GM18507 (cell line): ENCODE data around the gene FRS3.
"Not testable (repeated sequence)": the region's sequence is repeated elsewhere in the genome, so short reads cannot be mapped to it uniquely, and the experiment has no call there.

ENCODE experiments used
- DNase-seq: peaks from one replicate; pipeline ENCODE4 v3.0.0; 2011; ENCODE audit warnings: low read depth; ENCODE audit not compliant: insufficient read length; ENCODE audit errors: extremely low spot score
- FAIRE-seq: peaks from 2 replicates; lab custom pipeline; 2011; peaks lifted over from hg19 to GRCh38; lab: Jason Lieb, UNC

Gene FRS3

DNA sequence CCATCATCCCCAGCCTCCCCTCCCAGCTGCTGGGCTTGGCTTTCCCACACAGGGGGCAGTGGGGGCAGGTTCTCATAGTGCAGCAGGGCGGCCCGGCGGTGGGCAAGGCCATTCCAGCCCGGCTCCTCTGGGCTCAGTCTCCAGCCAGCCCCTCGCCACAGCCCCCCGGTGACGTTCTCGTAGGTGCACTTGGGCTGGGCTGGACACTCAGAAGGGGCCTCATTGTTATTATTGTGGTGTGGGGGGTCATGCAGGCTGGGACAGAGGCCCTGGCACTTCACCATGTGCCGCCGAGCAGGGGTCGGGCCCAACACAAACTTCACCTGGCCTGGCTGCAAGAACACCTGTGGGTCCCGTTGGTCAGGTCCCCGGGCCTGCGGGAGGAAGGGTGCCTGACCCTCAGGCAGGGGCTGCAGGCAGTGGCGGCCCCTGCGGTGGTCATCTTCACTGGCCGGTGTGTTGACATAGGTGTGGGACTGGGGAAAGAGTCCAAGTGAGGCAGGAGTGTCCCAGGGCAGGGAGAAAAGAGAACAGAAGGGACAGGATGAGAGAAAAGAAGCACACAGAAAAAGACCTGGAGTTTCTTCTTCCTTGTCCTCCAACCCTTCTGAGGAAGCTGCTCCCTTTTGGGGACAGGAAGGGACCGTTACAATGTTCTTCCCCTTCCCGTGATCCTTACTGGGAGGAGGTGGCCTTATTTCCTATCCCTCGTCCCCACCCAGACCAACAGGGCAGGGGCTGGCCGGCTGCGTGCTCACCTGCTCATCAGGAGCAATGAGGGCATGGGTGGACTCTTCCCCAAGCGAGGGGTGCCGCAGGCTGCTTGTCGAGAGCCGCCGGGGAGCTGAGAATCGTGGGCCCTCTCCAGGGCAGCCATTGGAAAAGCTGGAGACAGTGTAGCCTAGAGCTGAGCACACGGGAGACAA is 8.4 kb downstream of the FRS3 start:
- no peak for DNase-seq
- no peak for FAIRE-seq

DNA sequence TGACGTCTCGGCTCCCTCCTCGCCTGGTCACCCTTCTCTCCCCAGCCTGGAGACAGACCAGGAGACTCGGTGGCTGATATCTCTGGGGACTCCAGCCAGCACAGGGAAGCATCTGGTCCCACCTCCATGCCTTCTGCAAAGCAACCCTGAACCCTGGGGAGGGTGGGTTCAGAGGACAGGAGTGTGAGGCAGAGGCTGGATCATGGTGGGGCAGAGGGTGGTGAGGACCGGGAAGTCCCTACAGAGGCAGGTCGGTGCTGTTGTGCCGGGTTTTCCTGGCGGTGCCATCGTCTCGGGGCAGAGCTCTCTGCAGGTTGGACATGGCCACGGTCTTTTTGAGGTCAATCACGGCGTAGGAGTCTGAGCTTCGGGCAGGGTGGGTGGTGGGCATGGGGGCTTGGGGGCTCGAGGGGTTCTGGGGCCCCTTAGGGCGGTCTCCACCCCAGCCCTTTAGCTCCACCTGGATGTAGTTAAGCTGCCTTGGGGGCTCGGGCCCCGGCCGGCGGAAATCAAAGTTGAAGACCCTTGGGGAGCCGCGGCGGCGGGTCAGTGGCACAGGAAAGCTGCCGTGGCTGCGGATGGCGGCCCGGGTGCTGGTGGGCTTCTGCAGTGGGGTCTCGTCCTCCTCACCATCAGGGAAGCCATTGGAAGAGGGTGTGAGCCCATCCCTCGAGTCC is 9.2 kb downstream of the FRS3 start:
- FAIRE-seq, result no peak
- DNase-seq, result no peak

DNA sequence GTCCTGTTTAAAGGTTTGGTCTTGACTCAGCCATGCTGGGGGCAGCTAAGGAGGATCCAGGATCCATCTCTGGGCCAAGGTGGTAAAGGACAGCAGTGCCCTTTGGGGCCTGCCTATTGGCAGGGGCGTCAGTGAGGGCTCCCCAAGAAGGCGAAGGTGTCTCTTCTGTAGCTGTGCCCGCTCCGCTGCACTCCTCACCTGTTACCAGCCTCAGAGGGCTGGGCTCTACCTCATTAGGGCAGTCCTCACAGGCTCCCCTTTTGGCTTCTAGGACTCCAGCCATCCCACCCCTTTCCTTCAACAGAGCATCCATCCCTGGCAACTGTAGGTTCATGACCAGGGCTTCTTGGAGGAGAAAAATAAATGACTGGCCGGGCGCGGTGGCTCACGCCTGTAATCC is 10.3 kb downstream of the FRS3 start:
- FAIRE-seq (no peak), DNase-seq (no peak)

DNA sequence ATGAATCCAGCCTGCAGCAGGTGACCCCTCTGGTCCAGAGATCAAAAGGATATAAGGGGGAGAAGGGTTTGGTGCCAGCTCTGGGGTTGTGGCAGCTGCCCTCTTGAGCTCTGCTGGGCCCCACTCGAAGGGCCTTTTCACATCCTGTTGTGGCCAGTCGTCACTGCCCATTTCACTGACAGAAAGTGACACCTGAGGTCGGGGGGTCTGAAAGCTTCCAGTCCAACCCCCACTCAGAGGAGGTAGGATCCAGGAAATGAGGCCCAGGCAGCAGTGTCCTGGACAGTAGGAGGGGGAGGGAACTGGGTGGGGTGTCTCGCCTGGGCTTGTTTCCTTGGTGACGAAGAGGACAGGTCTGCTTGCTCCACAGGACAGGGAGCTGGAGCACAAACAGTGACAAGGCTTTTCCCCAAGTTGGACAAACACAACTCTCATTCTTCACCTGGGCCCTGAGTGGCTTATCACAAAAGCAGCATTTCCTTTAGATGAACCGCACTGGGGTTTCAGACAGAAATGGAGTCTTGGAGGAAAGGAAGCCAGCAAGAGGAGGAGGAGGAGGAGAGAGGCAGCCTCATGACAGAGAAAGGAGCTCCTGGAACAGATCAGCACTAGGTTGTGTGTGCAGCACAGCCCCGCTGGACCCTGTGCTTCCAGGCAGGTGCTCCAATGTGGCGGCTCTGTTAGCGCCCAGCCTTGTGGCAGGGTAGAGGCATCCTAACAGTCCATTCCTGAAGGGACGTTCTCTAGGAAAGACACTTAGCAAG is 11.0 kb downstream of the FRS3 start:
- no peak for DNase-seq
- FAIRE-seq, result no peak

DNA sequence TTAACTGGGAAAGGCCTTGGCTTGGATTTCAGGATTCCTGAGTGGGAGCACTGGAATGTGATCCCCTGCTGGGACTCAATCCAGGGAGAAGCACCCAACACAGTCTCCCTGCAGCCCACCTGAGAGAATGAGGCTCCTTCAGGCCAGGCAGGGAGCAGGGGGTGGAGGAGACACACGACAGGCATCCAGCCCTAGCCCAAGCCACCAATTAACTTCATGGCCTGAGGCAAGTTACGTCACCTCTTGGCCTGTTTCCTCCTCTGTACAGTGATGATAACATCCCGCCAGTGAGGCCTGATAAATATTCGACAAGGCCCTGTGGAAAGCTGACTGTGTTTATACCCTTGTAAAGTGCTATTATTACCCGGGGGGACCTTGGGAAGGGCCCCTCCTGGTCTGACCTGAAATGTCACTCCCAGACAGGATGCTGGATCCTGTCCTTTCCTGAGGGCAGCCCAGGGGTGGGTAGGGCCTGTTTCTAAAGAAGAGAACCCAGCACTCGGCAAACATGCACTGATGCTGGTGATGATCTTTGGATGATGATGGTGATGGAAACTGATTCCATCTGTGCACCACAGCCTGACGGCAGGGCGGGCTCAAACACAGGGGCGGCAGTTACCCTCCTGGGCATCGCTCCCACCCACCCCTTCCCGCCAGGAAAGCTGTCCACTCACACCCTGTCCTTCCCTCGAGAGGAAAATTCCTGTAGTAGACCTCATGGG is 12.4 kb downstream of the FRS3 start:
- FAIRE-seq (no peak), DNase-seq (no peak)

DNA sequence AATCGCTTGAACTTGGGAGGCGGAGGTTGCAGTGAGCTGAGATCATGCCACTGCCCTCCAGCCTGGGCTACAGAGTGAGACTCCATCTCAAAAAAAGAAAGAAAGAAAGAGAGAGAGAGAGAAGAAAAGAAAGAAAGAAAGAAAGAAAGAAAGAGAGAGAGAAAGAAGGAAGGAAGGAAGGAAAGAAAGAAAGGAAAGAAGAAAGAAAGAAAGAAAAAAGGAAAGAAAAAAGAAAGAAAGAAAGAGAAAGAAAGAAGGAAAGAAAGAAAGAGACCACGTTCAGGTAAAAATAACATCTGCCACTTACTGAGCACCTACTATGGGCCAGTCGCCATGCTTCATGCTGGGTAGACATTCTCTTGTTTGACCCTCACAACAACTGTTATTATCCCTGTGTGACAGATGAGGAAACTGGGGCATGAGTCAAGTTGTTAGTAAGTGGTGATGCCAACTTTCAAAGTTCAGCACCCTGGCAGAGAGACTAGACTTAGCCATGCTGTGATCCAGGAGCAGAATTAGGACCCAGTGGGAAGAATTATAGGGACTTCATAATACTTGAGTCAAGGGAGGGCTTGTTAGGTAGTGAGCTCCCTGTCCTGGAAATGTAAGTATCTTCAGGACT is 13.5 kb downstream of the FRS3 start:
- not testable (repeated sequence) for DNase-seq, FAIRE-seq

DNA sequence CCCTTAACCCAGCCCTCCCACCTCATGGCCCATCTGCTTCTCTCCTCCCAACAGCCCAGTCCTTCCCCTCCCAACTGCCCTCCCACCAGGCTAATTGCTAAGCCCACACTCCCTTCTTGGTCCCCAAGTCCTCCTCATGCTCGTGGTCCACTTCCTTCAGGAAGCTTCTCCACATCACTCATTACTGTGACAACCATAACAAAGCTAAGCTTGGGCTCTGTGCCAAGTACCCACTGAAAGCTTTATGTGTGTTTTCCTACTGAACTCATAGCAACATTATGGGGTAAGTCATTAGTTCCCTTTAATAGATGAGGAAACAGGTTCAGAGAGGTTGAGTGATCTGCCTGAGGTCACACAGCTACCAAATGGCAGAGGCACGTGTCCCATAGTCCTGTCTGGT is 16.2 kb downstream of the FRS3 start:
- DNase-seq, result no peak
- FAIRE-seq, result no peak

DNA sequence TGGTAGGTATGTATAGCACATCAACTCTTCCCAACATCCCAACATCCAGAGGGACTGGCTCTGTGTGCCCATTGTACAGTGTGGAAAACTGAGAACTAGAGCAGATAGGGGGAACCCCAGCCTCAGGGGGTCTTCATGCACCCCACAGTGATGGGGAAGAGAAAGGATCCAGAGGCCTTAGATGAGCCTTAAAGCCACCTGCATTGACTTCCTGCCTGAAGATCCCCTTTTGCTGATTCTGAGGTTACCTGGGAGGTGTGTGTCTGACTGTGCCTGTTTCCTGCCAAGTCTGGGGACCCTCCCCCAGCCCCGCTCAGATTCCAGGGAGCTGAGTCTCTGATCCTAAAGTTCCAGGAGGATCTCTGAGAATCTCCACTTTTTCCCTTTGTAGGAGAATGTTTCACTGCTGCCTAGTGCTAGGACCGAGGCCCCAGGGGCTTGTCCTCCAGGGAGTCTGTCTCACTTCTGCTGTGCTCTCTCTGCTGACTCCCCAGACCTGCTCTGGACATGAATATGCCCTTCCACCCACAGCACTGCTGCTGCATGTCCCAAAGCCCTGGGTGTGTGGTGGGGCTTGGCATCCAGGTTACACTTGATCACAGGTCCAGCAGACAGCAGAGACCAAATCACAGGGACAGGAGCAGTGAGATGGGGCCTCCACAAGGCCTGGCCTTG is 19.7 kb downstream of the FRS3 start:
- DNase-seq (no peak), FAIRE-seq (no peak)

DNA sequence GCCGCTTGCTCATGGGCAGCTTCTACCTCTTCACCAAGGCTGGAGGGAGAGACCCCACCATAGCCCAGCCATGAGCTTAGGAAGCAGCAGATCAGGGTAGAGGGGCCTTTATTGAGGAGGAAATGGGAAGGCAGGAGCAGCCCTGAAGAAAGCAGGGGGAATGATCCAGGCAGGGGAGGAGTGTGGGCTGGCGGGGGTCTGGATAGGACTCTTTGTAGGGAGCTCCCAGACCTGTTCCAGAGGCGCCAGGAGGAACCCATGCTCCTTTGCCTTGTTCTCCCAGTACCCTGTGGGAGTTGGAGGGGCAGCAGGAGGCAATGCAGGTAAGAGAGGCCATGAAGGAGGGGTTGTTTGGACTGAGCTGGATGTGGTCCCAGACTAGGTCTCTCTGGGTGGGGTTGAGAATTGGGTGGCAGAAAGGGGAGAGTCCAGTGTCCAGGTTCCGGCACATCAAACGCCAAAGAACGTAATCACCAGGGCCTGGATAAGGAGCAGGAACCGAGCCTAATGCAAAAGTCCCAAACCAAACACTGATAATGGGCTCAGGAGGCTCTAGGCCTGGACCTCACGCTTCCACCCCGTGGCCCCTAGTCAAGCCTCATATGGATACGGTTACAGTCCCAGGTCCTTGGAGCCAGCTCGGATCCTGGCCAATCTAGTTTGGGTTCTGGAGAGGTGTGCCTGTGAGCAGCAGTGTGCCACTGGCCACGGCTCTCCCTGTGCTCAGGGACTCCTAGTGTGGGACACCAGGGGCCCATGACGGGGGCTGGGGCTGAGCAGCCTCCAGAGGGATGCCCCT is 20.4 kb downstream of the FRS3 start:
- FAIRE-seq (no peak), DNase-seq (no peak)

DNA sequence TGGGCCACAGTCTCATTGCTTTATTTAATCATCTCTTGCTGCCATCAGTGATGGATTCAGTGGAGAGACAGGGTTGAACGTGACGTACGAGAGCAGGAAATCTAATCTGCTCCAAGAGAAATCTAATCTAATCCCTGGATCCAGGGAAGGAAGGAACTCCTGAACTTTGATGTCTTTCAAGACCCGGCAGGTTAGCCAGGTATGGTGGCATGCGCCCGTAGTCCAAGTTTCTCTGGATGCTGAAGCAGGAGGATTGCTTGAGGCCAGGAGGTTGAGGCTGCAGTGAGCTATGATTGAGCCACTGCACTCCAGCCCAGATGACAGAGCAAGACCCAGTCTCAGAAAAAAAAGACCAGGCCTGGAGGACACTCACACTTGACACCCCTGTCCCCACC is 21.1 kb downstream of the FRS3 start:
- DNase-seq (no peak), FAIRE-seq (no peak)

DNA sequence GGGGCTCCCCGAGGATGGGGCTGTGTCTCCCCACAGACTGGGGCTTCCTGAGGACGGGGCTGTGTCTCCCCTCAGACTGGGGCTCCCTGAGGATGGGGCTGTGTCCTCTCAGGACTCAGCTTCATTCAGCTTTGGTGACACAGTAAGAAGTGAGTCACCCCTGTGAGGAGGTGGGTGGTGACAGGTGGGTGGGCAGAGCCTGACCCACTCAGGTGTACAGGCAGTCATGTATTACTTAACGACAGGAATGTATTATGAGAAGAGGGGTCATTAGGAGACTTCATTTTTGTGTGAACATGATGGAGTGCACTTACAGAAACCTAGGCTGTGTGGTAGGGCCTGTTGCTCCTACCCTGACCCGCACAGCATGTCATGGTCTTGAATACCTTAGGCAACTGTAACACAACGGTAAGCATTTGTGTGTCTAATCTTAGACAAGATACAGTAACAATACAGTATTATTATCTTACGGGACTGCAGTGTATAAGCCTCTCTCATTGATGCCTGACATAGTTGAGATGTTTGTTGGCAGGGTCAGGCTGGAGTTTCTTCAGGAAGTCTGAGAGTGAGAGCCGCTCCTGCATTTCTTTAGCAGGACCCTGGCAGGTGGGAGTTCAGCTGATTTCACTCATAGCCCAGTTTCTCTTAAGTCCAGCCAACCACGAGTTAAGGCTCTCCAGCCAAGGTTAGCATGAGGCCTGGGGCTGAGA is 21.6 kb downstream of the FRS3 start:
- DNase-seq, result no peak

DNA sequence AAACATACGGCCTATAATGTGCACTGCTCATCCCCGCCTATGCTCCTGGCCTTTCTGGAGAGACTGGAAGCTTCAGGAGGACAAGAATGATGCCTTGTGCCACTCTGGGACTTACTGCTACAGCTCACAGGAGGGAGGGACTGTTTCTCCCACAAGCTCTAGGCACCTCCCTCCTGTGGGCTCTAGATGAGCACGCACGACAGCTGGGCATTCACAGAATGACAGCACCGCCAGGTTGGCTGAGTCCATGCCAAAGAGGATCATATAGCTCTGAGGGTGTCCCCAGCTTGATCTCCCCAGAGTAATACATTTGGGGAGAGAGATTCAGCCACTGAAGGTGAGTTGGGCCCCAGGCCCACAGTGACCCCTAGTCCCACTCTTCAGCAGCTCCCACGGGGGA is 22.4 kb downstream of the FRS3 start:
- FAIRE-seq (no peak), DNase-seq (no peak)

More for the DNA sequence above, 21.6 kb downstream of the FRS3 start:
- FAIRE-seq, result no peak

DNA sequence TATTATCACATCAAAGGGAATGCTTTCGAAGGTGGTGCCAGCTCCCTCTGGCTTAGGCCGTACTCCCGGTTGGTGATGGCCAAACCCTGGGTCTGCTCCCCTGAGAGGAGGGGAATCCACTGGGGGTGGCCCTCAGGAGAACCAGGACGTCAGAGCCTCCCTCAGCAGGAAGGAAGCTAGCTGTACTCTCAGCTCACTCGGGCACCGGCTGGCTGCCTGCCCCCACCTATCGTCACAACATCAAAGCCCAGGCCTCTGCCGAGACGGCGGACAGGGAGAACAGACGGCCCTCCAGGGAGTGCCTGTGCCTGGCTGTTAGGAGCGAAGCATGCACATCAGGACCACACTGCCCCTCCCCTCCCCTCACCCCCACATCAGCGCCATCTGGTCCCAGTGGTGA is 23.3 kb downstream of the FRS3 start:
- DNase-seq, result no peak
- FAIRE-seq, result no peak

DNA sequence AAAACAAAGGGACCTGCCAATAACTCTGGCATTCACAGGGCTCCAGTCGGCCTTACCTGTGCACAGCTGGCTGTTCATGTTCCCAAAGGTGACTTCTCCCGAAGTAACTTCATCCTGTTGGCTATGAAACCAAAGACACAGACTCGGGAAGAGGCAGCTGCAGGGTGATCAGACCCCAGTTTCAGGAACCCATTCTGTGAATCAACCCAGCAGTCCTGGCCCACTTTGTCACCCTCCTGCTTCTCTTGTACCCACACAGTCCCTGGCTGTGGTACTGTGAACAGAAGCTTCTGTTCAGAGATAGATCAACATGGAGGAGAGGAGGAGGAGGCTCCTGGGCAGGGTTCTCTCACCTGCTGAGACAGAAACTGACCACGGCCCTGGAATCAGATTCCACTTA is 23.8 kb downstream of the FRS3 start:
- FAIRE-seq, result no peak
- DNase-seq, result no peak

DNA sequence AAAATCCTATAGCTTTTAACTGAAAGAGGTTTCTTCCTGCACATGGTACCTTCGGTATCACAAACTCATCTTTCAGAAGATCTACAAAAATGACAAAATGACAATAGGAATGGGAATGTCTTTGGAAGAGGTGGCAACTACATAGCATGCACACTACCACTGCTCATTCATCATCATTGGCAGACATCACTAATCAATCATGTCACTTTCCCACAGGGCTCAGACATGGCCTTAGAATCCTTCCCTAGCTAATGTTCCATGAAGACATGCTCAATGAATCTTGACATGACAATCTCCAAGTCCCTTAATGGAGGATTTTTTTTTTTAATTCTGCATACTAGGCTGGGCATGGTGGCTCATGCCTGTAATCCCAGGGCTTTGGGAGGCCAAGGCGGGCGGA is 29.3 kb downstream of the FRS3 start:
- FAIRE-seq, result no peak
- DNase-seq, result no peak

DNA sequence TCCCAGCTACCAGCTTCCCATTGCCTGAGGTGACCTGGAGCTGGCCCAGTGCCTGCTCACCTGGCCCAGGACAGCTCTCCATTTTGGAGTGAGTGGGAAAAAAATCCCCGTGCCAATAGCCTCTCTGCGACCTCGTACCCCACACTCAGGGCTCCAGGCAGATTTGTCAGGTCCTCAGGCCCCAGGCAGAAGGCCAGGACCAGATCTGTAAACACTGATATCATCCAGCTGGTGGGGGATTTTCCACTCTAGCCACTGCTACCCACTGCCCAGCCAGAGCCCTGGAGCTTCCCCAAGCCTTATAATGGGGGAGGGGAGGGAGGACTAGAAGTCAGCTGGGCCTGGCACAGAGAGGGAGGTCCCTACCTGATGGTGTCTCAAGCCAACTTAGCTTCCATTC is 31.2 kb downstream of the FRS3 start:
- no peak for DNase-seq
- no peak for FAIRE-seq

DNA sequence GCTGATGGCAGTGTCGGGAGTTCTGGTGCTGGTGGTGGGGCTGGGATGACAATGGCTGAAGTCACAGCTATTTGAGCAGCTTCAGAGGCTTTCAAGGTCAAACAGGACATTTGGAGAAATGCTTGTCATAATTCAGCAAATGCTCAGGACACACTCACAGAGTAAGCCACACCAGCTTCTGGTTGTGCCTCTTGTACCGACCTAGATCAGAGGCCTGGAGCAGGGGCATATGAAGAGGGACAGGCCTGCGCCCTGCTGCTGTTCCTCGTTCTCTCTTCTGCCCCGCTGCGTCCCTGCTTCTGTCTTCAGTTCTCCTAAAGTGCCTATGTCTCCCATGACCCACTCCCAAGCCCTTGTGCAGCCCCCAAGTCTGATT is 31.6 kb downstream of the FRS3 start:
- DNase-seq (no peak), FAIRE-seq (no peak)
